ENCODE results near the gene WDR5. TPM values are rescaled to one million over a fixed set of nuclear protein-coding genes. Genes with fewer than 3 reads are reported as not detected.
A peak's percentile ranks its signal among the peaks of the same experiment; 100 is the strongest.

Gene WDR5
- total and polyA plus RNA-seq, 9 donors, result 8.7 to 33.5 (median 28.4) TPM

GRCh38 chr9:134165357-134166315, 29.8 kb downstream of the WDR5 start:
- no peak overlapping the region for H3K27ac ChIP-seq
- H3K36me3 ChIP-seq, result no peaks in the 10 kb centered on the region
- H3K4me3 ChIP-seq, result no peak overlapping the region
- no peaks in the 10 kb centered on the region for H3K27me3 ChIP-seq
- H3K9me3 ChIP-seq, result no peaks in the 10 kb centered on the region
- intact Hi-C loops (cut with DNase I), result no loop called here
- peak in 3 of 5 donors; percentile 67 to 69 (median 67) for DNase-seq
- WGBS, 3 donors, result 34 to 37% (median 35%) methylated on average over 29 of the region's 29 CpGs
- H3K4me1 ChIP-seq (ENCODE audit: insufficient read depth), result peaks cover 6% of the 10 kb centered on the region
- no peak for TF ChIP-seq CTCF (IDR thresholded peaks at IDR 0.05)
- TF ChIP-seq EP300 (IDR thresholded peaks at IDR 0.05), result no peak
- no peak for TF ChIP-seq POLR2A (IDR thresholded peaks at IDR 0.05)

- Histone ChIP-seq H3K27ac (no peak overlapping the region), H3K36me3 (no peaks in the 10 kb centered on the region), H3K27me3 (no peaks in the 10 kb centered on the region), H3K9me3 (no peaks in the 10 kb centered on the region), H3K4me1 (ENCODE audit: insufficient read depth) (peaks cover 6% of the 10 kb centered on the region), H3K4me3 (no peak overlapping the region)
- intact Hi-C loops (cut with DNase I), result no loop called here
- peak in 2 of 5 donors; percentile 44 to 49 for DNase-seq
- TF ChIP-seq EP300 (IDR thresholded peaks at IDR 0.05), result no peak
- TF ChIP-seq POLR2A (IDR thresholded peaks at IDR 0.05), result no peak
- no peak for TF ChIP-seq CTCF (IDR thresholded peaks at IDR 0.05)
- 94 to 98% (median 96%) methylated on average over 13 of the region's 13 CpGs for WGBS, 3 donors
These were observed 30.5 kb downstream of the WDR5 start for GRCh38 chr9:134166374-134166773.

GRCh38 chr9:134167530-134167931, 31.6 kb downstream of the WDR5 start:
- Histone ChIP-seq H3K9me3 (no peaks in the 10 kb centered on the region), H3K36me3 (no peaks in the 10 kb centered on the region), H3K4me1 (ENCODE audit: insufficient read depth) (peaks cover 9% of the 10 kb centered on the region), H3K27me3 (no peaks in the 10 kb centered on the region), H3K4me3 (no peak overlapping the region), H3K27ac (no peak overlapping the region)
- 70 to 74% (median 74%) methylated on average over 4 of the region's 4 CpGs for WGBS, 3 donors
- intact Hi-C loops (cut with DNase I), result no loop called here
- no peak for DNase-seq
- TF ChIP-seq POLR2A (IDR thresholded peaks at IDR 0.05) (no peak), EP300 (IDR thresholded peaks at IDR 0.05) (no peak), CTCF (IDR thresholded peaks at IDR 0.05) (no peak)

GRCh38 chr9:134168757-134169550, 33.1 kb downstream of the WDR5 start:
- intact Hi-C loops (cut with DNase I), result no loop called here
- no peak overlapping the region for H3K4me3 ChIP-seq
- WGBS, 3 donors, result 89 to 92% (median 91%) methylated on average over 11 of the region's 11 CpGs
- H3K4me1 ChIP-seq (ENCODE audit: insufficient read depth), result peaks cover 11% of the 10 kb centered on the region
- TF ChIP-seq POLR2A (IDR thresholded peaks at IDR 0.05) (no peak), EP300 (IDR thresholded peaks at IDR 0.05) (no peak), CTCF (IDR thresholded peaks at IDR 0.05) (no peak)
- DNase-seq, result no peak
- no peaks in the 10 kb centered on the region for H3K27me3 ChIP-seq
- no peaks in the 10 kb centered on the region for H3K36me3 ChIP-seq
- H3K27ac ChIP-seq, result no peak overlapping the region
- H3K9me3 ChIP-seq, result no peaks in the 10 kb centered on the region

All from ovary (tissue), 9 donors.